ENCODE results near the gene EML3. TPM values are rescaled to one million over a fixed set of nuclear protein-coding genes. Genes with fewer than 3 reads are reported as not detected.

Gene EML3
- total and polyA plus RNA-seq, 2 of the 13 experiments (the other 11 are each of a cell fraction or from before 2014, with no cell fraction given): 10.6 to 12.3 TPM

DNA sequence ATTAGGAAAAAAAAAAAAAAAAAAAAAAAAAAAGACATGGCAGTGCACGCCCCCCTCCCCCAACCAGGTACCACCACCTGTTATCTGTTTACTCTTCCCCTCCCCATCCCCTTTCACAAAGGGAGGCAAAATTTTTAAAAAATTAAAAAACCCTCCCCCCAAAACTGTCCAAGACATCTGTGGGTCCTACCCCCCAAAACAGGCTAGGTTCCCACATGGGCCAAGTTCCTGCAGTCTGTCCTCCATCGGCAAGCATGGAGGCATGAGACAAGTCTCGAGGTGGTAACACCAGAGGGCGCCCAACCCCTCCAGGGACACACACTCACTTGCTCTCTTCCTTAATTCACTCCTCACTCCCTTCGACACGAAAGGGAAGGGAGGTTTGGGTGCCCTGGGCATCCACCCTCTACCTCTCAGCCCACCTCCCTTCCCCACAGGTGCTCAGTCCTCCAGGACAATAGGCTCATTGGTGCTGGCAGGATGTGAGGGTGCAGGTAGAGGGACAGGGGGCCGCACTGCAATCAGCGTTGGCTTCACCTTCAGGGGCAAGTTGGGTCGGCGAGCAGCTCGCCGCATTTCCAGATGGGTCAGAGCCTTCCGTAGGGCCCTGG is 19.0 kb downstream of the EML3 start (continued):
- TF ChIP-seq PRDM15 (CRISPR knock-in tag; IDR thresholded peaks at IDR 0.05): no peak
- TF ChIP-seq PPARG (CRISPR knock-in tag; conservative IDR thresholded peaks at IDR 0.05): no peak
- no peak for TF ChIP-seq FOSL2 (CRISPR knock-in tag; IDR thresholded peaks at IDR 0.05)
- TF ChIP-seq, protein P1, sequence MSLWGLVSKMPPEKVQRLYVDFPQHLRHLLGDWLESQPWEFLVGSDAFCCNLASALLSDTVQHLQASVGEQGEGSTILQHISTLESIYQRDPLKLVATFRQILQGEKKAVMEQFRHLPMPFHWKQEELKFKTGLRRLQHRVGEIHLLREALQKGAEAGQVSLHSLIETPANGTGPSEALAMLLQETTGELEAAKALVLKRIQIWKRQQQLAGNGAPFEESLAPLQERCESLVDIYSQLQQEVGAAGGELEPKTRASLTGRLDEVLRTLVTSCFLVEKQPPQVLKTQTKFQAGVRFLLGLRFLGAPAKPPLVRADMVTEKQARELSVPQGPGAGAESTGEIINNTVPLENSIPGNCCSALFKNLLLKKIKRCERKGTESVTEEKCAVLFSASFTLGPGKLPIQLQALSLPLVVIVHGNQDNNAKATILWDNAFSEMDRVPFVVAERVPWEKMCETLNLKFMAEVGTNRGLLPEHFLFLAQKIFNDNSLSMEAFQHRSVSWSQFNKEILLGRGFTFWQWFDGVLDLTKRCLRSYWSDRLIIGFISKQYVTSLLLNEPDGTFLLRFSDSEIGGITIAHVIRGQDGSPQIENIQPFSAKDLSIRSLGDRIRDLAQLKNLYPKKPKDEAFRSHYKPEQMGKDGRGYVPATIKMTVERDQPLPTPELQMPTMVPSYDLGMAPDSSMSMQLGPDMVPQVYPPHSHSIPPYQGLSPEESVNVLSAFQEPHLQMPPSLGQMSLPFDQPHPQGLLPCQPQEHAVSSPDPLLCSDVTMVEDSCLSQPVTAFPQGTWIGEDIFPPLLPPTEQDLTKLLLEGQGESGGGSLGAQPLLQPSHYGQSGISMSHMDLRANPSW (CRISPR knock-in tag; IDR thresholded peaks at IDR 0.05; ENCODE audit: borderline replicate concordance): no peak
- TF ChIP-seq HMGXB4 (CRISPR knock-in tag; IDR thresholded peaks at IDR 0.05; ENCODE audit: borderline replicate concordance in 1 of 2, low read depth in 1 of 2): peak in 1 of 2 experiments; percentile 41; a peak in 1 of 4 replicates
- TF ChIP-seq, protein P2, sequence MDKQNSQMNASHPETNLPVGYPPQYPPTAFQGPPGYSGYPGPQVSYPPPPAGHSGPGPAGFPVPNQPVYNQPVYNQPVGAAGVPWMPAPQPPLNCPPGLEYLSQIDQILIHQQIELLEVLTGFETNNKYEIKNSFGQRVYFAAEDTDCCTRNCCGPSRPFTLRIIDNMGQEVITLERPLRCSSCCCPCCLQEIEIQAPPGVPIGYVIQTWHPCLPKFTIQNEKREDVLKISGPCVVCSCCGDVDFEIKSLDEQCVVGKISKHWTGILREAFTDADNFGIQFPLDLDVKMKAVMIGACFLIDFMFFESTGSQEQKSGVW (CRISPR knock-in tag; IDR thresholded peaks at IDR 0.05; ENCODE audit: borderline replicate concordance): no peak
- no peak for TF ChIP-seq SRSF4 (IDR thresholded peaks at IDR 0.05; ENCODE audit: low read depth, low read length, poor library complexity, severe bottlenecking)
- TF ChIP-seq, protein P3, sequence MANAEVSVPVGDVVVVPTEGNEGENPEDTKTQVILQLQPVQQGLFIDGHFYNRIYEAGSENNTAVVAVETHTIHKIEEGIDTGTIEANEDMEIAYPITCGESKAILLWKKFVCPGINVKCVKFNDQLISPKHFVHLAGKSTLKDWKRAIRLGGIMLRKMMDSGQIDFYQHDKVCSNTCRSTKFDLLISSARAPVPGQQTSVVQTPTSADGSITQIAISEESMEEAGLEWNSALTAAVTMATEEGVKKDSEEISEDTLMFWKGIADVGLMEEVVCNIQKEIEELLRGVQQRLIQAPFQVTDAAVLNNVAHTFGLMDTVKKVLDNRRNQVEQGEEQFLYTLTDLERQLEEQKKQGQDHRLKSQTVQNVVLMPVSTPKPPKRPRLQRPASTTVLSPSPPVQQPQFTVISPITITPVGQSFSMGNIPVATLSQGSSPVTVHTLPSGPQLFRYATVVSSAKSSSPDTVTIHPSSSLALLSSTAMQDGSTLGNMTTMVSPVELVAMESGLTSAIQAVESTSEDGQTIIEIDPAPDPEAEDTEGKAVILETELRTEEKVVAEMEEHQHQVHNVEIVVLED (CRISPR knock-in tag; IDR thresholded peaks at IDR 0.05; ENCODE audit: borderline replicate concordance): no peak
- TF ChIP-seq AHR (CRISPR knock-in tag; IDR thresholded peaks at IDR 0.05): no peak
- TF ChIP-seq, protein P4, sequence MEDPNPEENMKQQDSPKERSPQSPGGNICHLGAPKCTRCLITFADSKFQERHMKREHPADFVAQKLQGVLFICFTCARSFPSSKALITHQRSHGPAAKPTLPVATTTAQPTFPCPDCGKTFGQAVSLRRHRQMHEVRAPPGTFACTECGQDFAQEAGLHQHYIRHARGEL (CRISPR knock-in tag; IDR thresholded peaks at IDR 0.05): no peak
- no peak for TF ChIP-seq YEATS2 (CRISPR knock-in tag; IDR thresholded peaks at IDR 0.05; ENCODE audit: borderline replicate concordance)
- peak; percentile 43 for TF ChIP-seq PRPF4 (IDR thresholded peaks at IDR 0.05; ENCODE audit: low read depth, low read length, poor library complexity, severe bottlenecking)
- no peak for TF ChIP-seq ZNF281 (CRISPR knock-in tag; IDR thresholded peaks at IDR 0.05; ENCODE audit: borderline replicate concordance)

All from HepG2 (cell line).